Fibroblast of skin of back (primary cell): ENCODE measurements around the gene TNFRSF6B.

Experiments
- DNase-seq: peaks from one replicate; pipeline ENCODE4 v3.0.0-alpha.2; 2013

Gene TNFRSF6B

DNA sequence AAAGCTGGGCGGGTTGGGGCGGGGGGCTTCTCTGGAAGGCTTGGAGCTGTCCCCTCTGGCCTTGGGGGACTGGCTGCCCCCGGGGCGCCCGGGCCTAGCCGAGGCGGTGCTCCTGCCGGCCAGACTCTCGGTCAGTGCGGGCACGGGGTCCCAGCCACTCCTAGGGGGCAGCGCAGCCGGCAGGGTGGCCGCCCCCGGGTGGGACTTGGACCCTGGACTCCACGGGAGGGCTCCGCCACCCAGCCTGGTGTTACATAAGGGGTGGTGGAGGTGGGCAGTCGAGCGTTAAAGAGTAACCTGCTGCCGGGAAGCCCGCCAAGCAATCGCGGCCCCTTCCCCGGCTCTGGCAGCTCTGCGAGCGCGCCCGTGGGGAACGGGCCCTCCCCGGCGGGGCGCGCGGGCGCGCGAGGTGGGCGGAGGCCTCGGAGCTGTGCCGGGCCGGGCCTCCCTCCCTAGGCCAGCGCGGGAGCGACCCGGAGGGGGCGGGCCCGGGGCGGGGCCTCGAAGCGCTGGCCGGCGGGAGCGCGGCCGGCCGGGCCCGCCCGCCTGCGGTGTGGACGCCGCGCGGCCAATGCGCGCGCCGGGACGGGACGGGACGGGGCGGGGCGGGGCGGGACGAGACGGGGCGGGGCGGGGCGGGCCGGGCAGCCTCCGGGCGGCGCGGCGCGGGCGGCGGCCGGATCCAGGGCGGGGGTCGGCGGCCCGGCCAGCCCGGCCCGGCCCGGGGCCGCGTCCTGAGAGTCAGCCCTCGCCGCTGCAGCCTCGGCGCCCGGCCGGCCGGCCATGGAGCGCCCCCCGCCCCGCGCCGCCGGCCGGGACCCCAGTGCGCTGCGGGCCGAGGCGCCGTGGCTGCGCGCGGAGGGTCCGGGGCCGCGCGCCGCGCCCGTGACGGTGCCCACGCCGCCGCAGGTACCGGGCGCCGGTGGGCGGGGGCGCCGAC lies 42.9 kb downstream of the TNFRSF6B start, which contains the start of gene SLC2A4RG:
TSS of gene SLC2A4RG (plus strand) at position 647 of the 940 bp plus-strand sequence. CDS start at position 784, 137 bp downstream.
- peak; percentile 82 for DNase-seq

DNA sequence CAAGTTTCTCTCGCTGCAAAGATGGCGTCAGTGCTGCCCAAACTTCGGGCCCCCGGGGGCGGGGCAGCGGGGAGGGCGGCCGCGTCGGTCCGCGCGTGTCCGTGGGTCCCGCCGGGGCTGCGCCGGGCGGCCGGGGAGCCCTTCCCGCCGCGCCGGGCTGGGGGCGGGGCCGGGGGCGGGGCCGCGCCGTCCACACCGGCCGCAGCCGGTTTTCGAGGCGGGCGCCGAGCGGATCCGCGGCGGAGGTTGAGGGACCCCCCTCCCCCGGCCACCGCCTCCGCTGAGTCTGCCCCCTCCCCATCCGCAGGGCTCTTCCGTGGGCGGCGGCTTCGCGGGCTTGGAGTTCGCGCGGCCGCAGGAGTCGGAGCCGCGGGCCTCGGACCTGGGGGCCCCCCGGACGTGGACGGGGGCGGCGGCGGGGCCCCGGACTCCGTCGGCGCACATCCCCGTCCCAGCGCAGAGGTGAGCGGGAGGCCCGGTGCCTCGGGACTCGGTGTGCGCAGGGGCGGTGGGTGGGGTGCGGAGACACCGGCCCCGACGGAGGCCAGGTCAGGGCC lies 43.7 kb downstream of the TNFRSF6B start:
- DNase-seq, result peak; percentile 33

DNA sequence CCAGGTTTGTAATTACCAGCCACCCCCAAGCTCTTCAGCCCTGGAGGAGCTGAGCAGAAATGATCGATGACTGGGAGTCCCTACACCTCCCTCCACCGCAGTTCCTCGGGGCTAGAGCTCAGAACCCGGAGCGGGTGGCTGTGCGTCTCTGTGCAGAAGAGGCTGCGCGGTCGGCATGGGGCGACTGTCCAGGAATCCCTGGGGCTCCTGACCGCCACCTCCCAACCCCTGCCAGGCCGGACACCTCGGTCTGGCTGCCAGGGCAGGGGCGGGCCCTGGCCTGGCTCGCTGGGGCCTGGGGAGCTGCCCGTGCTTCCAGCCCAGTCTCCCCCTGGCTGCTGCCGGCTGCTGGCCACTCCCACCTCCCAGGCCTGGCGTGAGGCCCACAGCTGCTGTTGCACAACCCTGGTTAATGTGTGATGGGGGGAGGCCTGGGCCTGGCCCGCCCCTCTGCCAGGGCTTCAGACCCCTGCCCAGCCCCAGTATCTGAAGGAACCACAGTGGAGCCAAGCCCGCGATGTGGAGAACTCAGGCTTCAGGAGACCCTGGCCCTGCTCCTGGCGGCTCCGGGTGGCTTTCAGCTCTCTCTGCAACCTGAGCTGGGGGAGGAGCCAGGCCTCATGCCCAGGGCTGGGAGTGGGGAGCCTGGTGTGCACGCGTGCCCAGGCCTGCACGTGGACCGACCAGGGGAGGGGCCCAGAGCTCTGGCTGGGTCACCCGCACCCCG lies 44.3 kb downstream of the TNFRSF6B start:
- peak; percentile 80 for DNase-seq

DNA sequence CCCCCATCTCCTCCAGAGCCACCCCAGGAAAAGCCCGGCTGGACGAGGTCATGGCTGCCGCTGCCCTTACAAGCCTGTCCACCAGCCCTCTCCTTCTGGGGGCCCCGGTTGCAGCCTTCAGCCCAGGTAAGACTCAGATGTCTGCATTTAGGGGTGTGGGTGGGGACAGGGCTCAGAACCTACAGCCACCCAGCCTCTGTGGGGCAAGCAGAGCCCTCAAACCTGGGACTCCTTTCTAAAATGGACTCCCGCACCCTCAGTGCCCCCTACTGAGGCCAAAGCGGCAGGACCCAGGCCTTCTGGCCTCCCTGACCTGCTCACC lies 44.9 kb downstream of the TNFRSF6B start:
- DNase-seq, result no peak

DNA sequence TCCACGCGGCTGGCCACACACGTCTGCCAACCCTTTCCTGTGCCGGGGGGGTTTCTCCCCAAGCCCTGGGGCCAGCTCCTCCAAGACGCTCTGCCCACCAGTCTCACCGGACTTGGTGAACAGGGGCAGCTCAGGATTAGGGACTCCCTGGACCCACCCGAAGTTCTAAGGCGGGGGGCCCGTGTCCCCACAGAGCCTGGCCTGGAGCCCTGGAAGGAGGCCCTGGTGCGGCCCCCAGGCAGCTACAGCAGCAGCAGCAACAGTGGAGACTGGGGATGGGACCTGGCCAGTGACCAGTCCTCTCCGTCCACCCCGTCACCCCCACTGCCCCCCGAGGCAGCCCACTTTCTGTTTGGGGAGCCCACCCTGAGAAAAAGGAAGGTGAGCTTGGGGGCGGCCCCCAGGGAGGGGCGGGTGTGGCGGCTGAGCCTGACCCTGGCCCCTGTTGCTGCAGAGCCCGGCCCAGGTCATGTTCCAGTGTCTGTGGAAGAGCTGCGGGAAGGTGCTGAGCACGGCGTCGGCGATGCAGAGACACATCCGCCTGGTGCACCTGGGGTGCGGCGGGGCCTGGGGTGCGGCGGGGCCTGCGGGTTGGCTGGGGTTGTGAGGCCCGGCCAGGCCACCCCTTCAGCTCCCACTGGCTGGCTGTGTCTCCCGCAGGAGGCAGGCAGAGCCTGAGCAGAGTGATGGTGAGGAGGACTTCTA lies 45.4 kb downstream of the TNFRSF6B start:
- no peak for DNase-seq

DNA sequence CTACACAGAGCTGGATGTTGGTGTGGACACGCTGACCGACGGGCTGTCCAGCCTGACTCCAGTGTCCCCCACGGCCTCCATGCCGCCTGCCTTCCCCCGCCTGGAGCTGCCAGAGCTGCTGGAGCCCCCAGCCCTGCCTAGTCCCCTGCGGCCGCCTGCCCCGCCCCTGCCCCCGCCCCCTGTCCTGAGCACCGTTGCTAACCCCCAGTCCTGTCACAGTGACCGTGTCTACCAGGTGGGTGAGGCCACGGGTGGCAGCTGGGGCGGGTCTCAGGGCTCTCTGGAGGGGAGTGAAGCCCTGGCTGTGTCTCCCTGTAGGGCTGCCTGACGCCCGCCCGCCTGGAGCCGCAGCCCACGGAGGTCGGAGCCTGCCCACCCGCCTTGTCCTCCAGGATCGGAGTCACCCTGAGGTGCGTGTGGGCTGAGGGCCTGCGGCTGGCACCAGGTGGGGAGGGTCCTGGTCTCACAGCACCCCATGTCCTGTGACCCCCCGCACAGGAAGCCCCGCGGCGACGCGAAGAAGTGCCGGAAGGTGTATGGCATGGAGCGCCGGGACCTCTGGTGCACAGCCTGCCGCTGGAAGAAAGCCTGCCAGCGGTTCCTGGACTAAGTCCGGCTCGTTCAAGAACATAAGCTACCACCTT lies 46.1 kb downstream of the TNFRSF6B start:
- no peak for DNase-seq

DNA sequence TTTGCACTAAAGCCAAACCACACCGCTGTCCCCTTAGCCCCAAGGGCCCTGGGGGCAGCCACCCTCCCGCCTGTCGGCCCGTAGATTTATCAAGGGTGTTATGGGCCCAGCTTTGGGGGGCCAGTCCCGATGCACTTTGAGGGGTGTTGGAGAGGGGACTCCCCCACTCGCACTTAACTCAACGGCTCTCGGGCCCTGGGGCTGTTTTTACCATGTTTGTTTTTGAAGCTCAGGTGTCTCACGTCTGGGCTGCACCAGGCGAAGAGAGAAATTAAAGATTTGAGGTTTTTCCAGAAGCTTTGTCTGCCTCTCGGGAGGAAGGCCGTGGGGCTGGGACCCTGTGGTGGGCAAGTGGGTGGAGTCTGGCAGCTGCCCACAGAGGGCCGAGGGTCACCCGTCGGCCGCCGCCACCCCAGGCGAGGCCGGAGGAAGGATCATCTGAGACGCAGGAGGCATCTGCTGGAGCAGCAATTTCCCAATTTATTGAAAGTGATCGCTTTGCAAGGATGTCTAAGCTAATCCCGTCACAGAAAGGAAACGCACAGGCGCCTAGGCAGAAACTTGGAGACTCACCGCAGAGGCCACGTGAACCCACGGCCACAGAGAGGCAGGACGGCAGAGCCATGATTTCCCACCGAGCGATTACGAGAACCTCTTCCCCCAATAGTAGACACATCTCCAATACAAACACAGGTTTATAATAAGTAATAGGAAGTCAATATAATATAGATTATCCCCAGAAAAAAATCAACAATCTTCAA lies 46.9 kb downstream of the TNFRSF6B start:
- DNase-seq, result no peak

DNA sequence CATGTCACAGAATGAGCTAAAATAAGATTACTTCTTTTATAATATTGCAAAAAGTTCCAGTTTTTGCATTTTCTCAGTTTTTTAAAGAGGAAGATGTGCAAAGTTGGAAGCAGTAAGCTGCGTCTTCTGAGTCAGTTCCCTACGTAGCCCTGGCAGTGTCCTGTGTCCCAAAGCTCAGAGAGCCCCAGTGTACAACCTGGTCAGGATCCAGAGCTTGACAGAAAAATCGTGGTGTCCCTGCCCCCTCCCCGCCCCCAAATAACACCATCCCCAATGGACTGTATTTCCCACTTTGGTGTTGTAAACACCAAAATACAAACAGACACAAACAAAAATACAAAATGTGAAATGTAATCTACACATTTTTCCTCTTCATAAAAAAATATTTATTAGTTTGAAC lies 47.7 kb downstream of the TNFRSF6B start:
- DNase-seq, result no peak

DNA sequence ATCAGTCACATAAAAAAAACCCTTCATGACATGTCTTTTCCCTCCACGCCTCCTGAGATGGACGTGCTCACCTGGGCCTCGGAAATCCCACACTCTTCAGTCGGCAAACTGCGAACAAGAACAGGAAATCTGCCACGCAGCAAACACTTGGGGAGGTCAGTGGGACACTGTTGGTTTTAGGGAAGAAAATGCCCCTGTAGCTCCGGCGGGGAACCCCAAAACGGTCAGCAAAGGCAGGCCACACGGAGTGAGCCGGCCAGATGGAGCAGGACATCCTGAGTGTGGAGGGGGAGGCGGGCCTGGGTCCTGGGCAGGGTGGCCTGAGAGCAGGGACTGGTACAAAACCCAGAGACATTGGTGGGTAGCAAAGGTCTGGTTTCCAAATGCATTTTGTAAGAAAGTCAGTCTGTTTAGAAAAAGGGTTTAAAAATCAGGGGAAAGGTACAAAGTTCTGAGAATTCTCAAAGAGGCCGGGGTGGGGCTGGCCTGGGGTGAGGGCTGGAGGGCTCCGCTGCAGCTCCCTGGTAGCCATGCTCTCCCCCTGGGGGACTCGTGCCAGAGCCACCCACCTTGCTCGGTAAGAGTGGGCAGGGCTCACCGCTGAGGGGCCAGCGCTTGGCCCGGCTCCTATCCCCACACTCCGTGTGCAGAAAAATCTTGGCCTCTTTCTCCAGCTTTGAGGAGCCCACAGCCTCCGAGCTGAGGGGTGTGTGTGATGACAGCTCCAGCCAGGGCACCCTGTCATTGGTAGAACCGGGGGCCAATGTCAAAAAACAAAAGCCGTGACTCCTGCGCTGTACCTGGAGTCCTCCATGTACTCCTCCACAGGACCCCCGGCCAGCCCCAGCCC lies 48.3 kb downstream of the TNFRSF6B start:
- no peak for DNase-seq

DNA sequence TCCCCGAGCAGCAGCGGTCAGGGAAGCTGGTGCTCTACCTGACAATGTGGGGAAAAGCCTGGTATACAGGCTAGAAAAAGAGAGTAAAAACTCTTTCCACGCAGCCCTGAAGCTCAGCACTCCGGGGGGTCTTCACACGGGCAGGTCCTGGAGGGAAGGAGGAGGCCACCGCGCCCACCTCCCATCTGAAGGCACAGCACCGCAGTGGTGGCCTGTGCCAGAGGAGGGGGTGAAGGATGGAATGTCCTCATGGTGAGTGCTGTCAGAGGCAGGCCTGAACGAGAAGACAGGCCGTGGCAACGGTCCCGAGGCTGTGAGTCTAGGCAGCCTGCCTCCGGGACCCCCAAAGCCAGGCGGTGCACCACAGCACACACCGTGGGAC lies 49.0 kb downstream of the TNFRSF6B start:
- no peak for DNase-seq

DNA sequence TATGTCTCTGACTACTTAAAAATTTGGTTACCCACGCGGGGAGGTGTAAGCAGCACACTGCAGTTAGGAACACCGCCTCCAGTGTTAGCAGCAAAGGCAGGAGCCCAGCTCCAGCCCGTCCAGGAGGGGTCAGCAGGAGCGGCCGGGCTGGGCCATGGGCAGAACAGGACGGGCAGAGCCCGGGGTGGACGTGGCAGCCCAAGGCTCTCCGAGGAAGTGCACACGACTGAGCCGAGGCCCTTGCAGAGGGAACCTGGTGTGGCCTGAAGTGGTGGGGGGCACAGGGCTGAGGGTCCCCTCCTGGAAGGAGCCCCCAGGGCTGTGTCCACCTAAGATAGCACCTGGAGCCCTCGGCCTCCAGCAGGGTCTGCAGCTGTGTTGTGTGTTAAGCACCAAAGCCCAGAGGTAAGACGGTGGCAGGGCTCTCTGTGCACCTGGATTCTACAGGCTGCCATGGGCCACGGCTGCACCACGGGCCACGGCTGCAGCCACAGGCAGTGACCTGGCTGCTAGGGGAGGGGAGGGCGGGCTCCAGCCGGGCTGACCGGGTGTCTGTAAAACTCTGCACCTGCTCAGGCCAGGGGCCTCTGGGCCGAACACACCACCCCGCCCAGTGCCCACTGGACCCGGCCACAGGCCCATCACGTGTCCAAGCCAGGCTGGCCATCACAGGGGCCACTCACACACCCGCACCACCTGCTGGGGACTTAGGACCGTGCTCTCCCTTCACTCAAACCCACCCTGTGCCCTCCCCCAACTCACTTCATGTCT lies 49.7 kb downstream of the TNFRSF6B start:
- no peak for DNase-seq

DNA sequence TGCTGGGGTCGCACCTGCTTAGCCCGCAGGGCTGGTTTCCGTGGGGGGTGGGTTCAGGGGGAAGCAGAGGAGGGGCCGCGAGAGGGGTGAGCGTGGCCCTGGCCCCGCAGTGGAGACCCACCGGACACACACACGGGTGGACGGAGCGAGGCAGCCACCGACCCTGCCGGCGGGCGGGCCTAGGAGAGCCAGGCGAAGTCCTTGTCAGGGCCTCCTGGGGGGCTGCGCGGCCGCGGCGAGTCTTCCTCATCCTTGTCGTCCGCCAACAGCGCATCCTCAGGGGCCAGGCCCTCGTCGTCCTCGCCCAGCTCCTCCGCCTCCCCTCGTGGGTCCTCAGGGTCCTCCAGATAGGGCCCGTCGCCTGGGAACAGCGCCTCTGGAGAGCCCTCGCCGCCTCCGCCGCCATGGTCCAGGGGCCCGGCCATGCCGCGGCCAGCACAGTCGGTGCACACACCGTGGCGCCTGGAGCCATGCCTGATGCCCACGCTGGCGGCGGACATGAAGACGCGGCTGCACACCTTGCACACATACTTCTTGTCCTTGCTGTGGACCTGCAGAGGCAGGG lies 50.4 kb downstream of the TNFRSF6B start:
- no peak for DNase-seq

DNA sequence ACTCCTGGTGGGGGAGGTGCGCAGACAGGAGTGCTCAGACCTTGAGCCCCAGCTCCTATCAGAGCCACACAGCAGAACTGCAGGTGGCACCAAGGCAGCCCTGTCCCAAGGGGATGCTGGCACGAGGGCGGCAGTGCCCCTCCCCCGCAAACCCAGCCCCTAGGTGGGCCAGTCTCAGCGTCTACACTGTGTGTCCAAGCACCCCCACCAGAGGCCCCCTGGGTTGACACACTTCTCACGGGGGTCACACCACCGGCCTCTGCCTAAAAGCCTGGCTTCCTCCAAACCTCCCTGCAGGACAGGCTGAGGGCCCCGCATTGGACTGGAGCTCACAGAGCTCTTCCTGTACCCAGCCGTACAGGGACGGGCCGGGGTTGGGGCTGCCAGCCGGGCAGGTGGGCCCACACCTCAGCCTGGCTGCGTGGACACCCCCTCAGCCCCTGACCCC lies 51.2 kb downstream of the TNFRSF6B start:
- no peak for DNase-seq
